Skin of body (tissue), 2 donors: ENCODE results near the gene CSTPP1. TPM values are rescaled to one million over a fixed set of nuclear protein-coding genes. Genes with fewer than 3 reads are reported as not detected.
"Not testable (repeated sequence)": the region's sequence is repeated elsewhere in the genome, so short reads cannot be mapped to it uniquely, and the experiment has no call there.

Experiments
- DNase-seq: peaks from one replicate; lab custom pipeline; 2025; lab: John Stamatoyannopoulos, UW
- total RNA-seq: library from RNA; depleted of rRNA; stranded (reverse); fragments of >200 nt; gene quantifications from one replicate; pipeline ENCODE4 v1.2.3, GENCODE V29; 2014

CSTPP1 gene
- total RNA-seq, 1 donor from 2014 or later = 20.7 TPM

GRCh38 chr11:46952553-46952952 lies 16.0 kb downstream of the CSTPP1 start:
- DNase-seq = no peak

- no peak for DNase-seq
Observed at GRCh38 chr11:46953093-46953492, 16.5 kb downstream of the CSTPP1 start.

DNA sequence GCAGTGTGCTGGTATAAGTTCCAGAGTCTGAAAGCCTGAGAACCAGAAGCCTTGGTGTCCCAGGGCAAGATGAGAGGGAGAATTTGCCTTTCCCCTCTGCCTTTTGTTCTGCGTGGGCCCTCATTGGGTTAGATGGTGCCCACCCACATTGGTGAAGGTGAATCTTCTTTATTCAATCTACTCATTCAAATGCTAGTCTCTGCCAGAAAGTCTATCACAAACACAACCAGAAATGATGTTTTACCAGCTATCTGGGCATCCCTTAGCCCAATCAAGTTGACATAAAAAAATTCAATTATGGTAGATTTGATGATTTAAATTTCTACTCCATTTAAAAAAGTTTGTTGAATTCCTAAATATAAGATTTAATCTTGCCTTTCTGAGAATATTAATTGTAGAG lies 22.2 kb downstream of the CSTPP1 start:
- DNase-seq = no peak

GRCh38 chr11:46961041-46961440 lies 24.5 kb downstream of the CSTPP1 start:
- DNase-seq = no peak

DNA sequence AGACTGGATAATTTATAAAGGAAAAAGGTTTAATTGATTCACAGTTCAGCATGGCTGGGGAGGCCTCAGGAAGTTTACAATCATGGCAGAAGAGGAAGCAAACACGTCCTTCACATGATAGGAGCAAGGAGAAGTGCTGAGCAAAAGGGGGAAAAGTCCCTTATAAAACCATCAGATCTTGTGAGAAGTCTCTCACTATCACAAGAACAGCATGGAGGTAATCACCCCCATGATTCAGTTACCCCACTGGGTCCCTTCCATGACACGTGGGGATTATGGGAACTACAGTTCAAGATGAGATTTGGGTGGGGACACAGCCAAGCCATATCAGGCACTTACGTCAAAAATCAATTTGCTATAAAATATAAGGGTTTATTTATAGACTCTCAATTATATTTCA lies 25.3 kb downstream of the CSTPP1 start:
- not testable (repeated sequence) for DNase-seq

DNA sequence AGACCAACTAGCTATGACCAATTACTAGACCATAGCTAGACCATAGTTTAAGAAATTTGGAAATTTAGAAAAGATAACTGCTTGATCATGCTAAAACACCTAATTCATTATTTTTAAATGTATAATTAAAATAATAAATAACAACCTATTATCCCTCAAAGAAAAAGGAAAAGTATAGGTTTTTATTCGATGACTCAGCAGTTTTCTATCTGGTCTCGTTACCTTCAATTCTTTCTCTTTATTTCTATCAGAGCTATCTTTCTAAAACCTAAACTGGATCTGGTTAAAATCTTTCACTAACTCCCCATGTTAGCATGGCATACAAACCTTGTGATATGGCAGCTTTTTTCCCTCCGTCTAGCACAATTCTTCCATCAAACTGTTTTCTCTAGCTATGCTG lies 27.3 kb downstream of the CSTPP1 start:
- DNase-seq = no peak

- DNase-seq = no peak
Observed at GRCh38 chr11:46966773-46967172, 30.2 kb downstream of the CSTPP1 start.

GRCh38 chr11:46967962-46968361 lies 31.4 kb downstream of the CSTPP1 start:
- no peak for DNase-seq

- DNase-seq = no peak
Observed at GRCh38 chr11:46969379-46969778, 32.8 kb downstream of the CSTPP1 start.

DNA sequence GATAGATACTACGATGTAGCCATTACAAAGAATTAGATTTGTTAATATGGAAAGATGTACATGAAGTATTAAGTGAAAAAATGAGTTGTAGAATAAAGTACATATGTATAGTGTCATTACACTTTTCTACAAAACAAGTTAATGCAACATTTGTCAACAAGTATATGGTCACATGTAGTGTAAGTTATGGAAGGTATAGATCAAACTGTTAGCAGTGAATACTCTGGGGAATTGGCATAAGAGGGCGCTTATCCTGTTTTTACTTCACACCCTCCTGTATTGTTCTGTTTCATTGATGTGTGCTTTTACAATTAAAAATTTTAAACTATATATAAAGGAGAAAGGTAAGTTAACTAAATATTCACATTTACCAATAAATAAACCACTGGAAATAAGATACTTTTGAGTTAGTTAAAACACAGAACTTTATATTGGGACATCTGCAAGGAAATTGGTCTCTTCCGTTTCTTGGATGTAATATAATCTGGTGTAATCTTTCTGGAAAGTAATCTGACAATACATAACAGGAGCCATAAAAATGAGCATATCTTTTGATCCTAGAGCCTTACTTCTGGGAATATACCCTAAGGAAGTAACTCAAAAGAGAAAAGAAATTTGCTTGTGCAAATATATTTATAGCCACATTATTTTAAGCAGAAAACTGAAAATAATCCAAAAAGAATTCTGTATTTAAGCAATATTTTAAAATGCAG lies 34.5 kb downstream of the CSTPP1 start:
- no peak for DNase-seq

DNA sequence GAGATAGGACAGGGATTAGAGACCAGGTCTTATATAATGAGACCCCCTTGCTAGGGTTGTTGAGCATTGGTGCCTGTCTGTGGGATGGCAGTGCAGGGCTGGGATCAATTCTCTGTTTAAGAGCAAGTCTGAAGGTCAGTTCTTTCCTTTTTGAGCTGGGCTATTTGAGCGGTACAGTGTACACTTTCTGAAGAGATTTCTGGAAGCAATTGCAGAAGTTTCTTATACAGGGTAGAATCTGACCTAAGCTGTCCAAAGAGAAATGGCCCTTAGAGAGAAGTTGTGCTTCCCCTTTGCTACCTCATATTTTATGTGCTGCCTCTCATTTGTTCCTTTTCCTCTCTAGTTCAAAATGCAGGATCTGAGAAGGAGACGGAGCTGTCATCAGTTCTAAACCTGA lies 35.8 kb downstream of the CSTPP1 start:
- no peak for DNase-seq

GRCh38 chr11:46972821-46973220 lies 36.3 kb downstream of the CSTPP1 start:
- no peak for DNase-seq

- no peak for DNase-seq
Observed at GRCh38 chr11:46976182-46976854, 39.8 kb downstream of the CSTPP1 start.

- DNase-seq = no peak
Observed at GRCh38 chr11:46977038-46977813, 40.7 kb downstream of the CSTPP1 start.

DNA sequence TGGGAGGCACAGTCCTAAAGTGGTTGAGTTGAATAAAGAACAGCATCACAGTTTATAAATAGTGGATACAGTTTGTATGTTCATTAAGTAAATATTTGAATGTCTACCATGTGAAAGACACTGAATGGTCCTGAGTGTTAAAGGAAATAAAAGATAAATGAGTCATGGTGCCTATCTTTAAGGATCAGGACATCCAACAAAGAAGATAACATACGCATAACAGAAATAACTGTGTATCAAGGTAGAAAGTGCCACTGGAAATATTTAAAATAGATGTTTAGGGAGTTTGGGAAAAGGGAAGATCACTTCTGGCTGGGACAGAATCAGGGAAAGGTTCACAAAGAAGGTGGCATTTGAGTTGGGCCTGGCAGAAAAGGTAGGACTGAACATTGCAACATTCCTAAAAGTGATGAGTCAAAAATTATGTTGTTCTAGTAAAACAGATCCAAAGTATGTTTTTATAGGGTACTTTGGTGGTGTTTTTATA lies 41.5 kb downstream of the CSTPP1 start:
- DNase-seq = no peak

GRCh38 chr11:46979358-46979757 lies 42.8 kb downstream of the CSTPP1 start:
- DNase-seq = no peak

DNA sequence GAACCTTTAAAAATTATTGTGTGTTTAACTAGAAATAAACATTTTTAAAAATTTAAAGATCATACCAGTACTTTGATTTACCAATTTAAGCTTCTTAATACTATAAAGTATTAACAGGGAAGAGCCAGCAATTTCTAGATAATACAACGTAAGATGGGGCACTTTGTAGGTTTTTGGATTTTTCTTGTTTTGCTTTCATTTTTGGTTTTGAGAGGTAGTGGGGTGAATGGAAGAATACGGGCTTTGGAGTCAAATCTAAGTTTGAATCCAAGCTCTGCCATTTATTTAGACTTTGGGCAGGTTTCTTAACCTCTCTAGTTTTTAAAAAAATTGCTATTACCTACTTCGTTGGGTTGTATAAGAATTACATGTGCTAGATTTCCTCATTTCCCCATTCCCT lies 44.9 kb downstream of the CSTPP1 start:
- no peak for DNase-seq

DNA sequence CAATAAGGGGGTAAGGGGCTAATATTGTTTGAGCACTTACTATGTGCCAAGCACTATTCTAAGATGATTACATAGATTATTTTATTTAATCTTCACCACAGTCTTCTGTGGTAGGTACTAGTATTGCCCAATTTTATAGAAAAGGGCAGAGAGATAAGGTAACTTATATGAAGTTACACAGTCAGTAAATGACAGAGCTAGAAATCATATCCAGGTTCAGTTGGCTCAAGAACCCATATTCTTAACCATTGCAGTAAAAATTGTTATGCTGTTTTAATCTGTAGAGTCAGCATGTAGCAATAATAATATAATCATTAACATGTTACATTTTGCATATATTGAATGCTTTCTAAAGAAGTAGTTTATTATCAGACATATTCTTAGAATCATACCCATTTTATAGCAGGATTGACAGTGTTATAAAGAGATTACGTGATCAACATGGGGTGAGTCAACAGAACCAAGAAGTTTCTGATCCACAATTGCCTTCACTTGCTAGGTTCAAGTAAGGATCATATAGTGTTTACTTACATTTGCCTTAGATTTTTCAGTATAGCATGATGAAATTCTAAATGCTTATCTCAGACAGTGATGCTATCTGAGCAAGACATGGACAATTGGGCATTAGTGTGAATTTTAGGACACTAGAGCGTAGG lies 46.4 kb downstream of the CSTPP1 start:
- no peak for DNase-seq

- no peak for DNase-seq
Observed at GRCh38 chr11:46983598-46983997, 47.0 kb downstream of the CSTPP1 start.

DNA sequence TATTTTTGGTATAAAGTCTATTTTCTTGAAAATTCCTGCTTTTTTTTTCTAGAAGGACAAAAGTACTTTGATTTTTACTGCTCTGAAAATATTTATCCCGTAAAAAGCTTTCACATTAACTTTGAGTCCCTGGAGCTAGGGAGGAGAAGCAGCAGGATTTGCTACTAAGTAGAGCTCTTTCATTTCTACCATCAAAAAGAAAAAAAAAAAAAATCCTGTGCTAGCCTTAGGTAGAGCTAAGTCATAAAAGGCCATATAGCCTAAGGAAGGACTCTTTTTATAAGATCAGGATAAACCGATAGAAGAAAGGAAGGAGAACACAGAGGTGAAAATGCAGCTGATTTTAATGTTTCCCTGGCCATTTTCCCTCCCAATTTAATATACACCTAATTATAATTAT lies 48.0 kb downstream of the CSTPP1 start:
- DNase-seq = no peak

GRCh38 chr11:46984987-46985386 lies 48.4 kb downstream of the CSTPP1 start:
- no peak for DNase-seq

- no peak for DNase-seq
Observed at GRCh38 chr11:46987183-46987582, 50.6 kb downstream of the CSTPP1 start.
